ENCODE measurements around the gene OR12D1. TPM values are rescaled to one million over a fixed set of nuclear protein-coding genes. Genes with fewer than 3 reads are reported as not detected.

OR12D1 gene
- total and polyA plus RNA-seq, 8 donors = not detected

- no peaks in the 10 kb centered on the region for H3K27me3 ChIP-seq
- ATAC-seq (no peak), DNase-seq (no peak)
- H3K36me3 ChIP-seq = no peaks in the 10 kb centered on the region
- TF ChIP-seq CTCF (IDR thresholded peaks at IDR 0.05) = no peak
- H3K27ac ChIP-seq = no peak overlapping the region
- H3K9me3 ChIP-seq = no peaks in the 10 kb centered on the region
- intact Hi-C loops (cut with DNase I) = no loop called here
- H3K4me1 ChIP-seq = no peaks in the 10 kb centered on the region
- no peak overlapping the region for H3K4me3 ChIP-seq
Measured at GRCh38 chr6:29465279-29465678, 50.6 kb downstream of the OR12D1 start.

- H3K27ac ChIP-seq = no peak overlapping the region
- ATAC-seq (no peak), DNase-seq (no peak)
- H3K27me3 ChIP-seq = no peaks in the 10 kb centered on the region
- H3K4me1 ChIP-seq = no peaks in the 10 kb centered on the region
- TF ChIP-seq CTCF (IDR thresholded peaks at IDR 0.05) = no peak
- H3K9me3 ChIP-seq = no peaks in the 10 kb centered on the region
- no peak overlapping the region for H3K4me3 ChIP-seq
- no peaks in the 10 kb centered on the region for H3K36me3 ChIP-seq
- intact Hi-C loops (cut with DNase I) = no loop called here
Measured at GRCh38 chr6:29465801-29466200, 51.1 kb downstream of the OR12D1 start.

GRCh38 chr6:29466241-29466640, 51.5 kb downstream of the OR12D1 start:
- ATAC-seq = no peak
- TF ChIP-seq CTCF (IDR thresholded peaks at IDR 0.05) = no peak
- H3K27me3 ChIP-seq = no peaks in the 10 kb centered on the region

More at GRCh38 chr6:29466241-29466640, 51.5 kb downstream of the OR12D1 start:
- H3K27ac ChIP-seq = no peak overlapping the region
- no peaks in the 10 kb centered on the region for H3K36me3 ChIP-seq
- no peaks in the 10 kb centered on the region for H3K9me3 ChIP-seq
- H3K4me3 ChIP-seq = no peak overlapping the region
- intact Hi-C loops (cut with DNase I) = no loop called here
- H3K4me1 ChIP-seq = no peaks in the 10 kb centered on the region
- no peak for DNase-seq

Other genes with a start within 250 kb of the OR12D1 start
- not detected for gene OR2J2, start 244.0 kb upstream of the OR12D1 start, total RNA-seq
- gene OR2J2, start 244.0 kb upstream of the OR12D1 start, polyA plus RNA-seq (ENCODE audit: insufficient read length in 6 of 6) = under 1 TPM in 1 of 6 donors, not detected in 5; 0.07 TPM
- gene OR14J1, start 113.2 kb upstream of the OR12D1 start, total RNA-seq = not detected
- under 1 TPM; 0.03 to 0.15 (median 0.10) TPM for gene OR14J1, start 113.2 kb upstream of the OR12D1 start, polyA plus RNA-seq (ENCODE audit: insufficient read length in 6 of 6)
- not detected for gene OR5V1, start 46.1 kb upstream of the OR12D1 start, total RNA-seq
- not detected for gene OR5V1, start 46.1 kb upstream of the OR12D1 start, polyA plus RNA-seq (ENCODE audit: insufficient read length in 6 of 6)
- not detected for gene OR12D3, start 39.6 kb upstream of the OR12D1 start, total RNA-seq
- not detected for gene OR12D3, start 39.6 kb upstream of the OR12D1 start, polyA plus RNA-seq (ENCODE audit: insufficient read length in 6 of 6)
- not detected for gene OR12D2, start 19.3 kb upstream of the OR12D1 start, total RNA-seq
- not detected for gene OR12D2, start 19.3 kb upstream of the OR12D1 start, polyA plus RNA-seq (ENCODE audit: insufficient read length in 6 of 6)
- gene OR10C1, start 24.4 kb downstream of the OR12D1 start, total RNA-seq = not detected
- gene OR10C1, start 24.4 kb downstream of the OR12D1 start, polyA plus RNA-seq (ENCODE audit: insufficient read length in 6 of 6) = not detected
- gene OR11A1, start 42.1 kb downstream of the OR12D1 start, total RNA-seq = not detected
- gene OR11A1, start 42.1 kb downstream of the OR12D1 start, polyA plus RNA-seq (ENCODE audit: insufficient read length in 6 of 6) = under 1 TPM in 1 of 6 donors, not detected in 5; 0.06 TPM
- not detected for gene OR2H1, start 42.2 kb downstream of the OR12D1 start, total RNA-seq
- not detected for gene OR2H1, start 42.2 kb downstream of the OR12D1 start, polyA plus RNA-seq (ENCODE audit: insufficient read length in 6 of 6)
- not detected for gene MAS1L, start 73.0 kb downstream of the OR12D1 start, total RNA-seq
- not detected for gene MAS1L, start 73.0 kb downstream of the OR12D1 start, polyA plus RNA-seq (ENCODE audit: insufficient read length in 6 of 6)
- gene UBD, start 144.8 kb downstream of the OR12D1 start, total RNA-seq = 1 to 10 TPM; 2.6 to 2.7 TPM
- gene UBD, start 144.8 kb downstream of the OR12D1 start, polyA plus RNA-seq (ENCODE audit: insufficient read length in 6 of 6) = 1 to 10 TPM in 3 of 6 donors, under 1 TPM in 3; 0.25 to 1.9 (median 0.82) TPM
- not detected for gene OR2H2, start 170.2 kb downstream of the OR12D1 start, total RNA-seq
- gene OR2H2, start 170.2 kb downstream of the OR12D1 start, polyA plus RNA-seq (ENCODE audit: insufficient read length in 6 of 6) = under 1 TPM; 0.10 to 0.30 (median 0.14) TPM
- gene GABBR1, start 218.3 kb downstream of the OR12D1 start, total RNA-seq = 10 to 100 TPM; 25.0 to 32.0 TPM
- 100 to 1,000 TPM in 2 of 6 donors, 10 to 100 TPM in 4; 73.5 to 122 (median 95.1) TPM for gene GABBR1, start 218.3 kb downstream of the OR12D1 start, polyA plus RNA-seq (ENCODE audit: insufficient read length in 6 of 6)
- gene MOG, start 242.2 kb downstream of the OR12D1 start, total RNA-seq = not detected
- under 1 TPM in 1 of 6 donors, not detected in 5; 0.10 TPM for gene MOG, start 242.2 kb downstream of the OR12D1 start, polyA plus RNA-seq (ENCODE audit: insufficient read length in 6 of 6)